ENCODE results near the gene OR10G2. TPM values are rescaled to one million over a fixed set of nuclear protein-coding genes. Genes with fewer than 3 reads are reported as not detected.
"Not testable (repeated sequence)": the region's sequence is repeated elsewhere in the genome, so short reads cannot be mapped to it uniquely, and the experiment has no call there.

The OR10G2 gene
- total RNA-seq, 1 donor from 2014 or later: not detected

- H3K4me1 ChIP-seq (ENCODE audit: control insufficient read depth in 3 of 3, insufficient read depth in 3 of 3, low read length in 3 of 3): no peaks in the 10 kb centered on the region
- H3K9me3 ChIP-seq (ENCODE audit: control insufficient read depth in 3 of 3, low read length in 3 of 3): no peaks in the 10 kb centered on the region
- no peak within 1 kb of the TSS for H3K9ac ChIP-seq (ENCODE audit: low read depth in 1 of 3, low read length in 3 of 3)
- H3K4me3 ChIP-seq (ENCODE audit: low read length in 3 of 3): no peak within 1 kb of the TSS
- H3K36me3 ChIP-seq (ENCODE audit: control insufficient read depth in 3 of 3, insufficient read depth in 3 of 3, low read length in 3 of 3): no peaks in the 10 kb centered on the region
- no peaks in the 10 kb centered on the region for H3K27me3 ChIP-seq (ENCODE audit: control insufficient read depth in 3 of 3, insufficient read depth in 3 of 3, low read length in 3 of 3)
- H3K27ac ChIP-seq (ENCODE audit: low read depth, low read length): no peak within 1 kb of the TSS
Measured at GRCh38 chr14:21653331-21653885, 18.7 kb upstream of the OR10G2 start, which contains the start of gene OR4E2. Gene OR4E2 (plus strand): TSS chr14:21653835. CDS start chr14:21665083, 11,248 bp downstream.

DNA sequence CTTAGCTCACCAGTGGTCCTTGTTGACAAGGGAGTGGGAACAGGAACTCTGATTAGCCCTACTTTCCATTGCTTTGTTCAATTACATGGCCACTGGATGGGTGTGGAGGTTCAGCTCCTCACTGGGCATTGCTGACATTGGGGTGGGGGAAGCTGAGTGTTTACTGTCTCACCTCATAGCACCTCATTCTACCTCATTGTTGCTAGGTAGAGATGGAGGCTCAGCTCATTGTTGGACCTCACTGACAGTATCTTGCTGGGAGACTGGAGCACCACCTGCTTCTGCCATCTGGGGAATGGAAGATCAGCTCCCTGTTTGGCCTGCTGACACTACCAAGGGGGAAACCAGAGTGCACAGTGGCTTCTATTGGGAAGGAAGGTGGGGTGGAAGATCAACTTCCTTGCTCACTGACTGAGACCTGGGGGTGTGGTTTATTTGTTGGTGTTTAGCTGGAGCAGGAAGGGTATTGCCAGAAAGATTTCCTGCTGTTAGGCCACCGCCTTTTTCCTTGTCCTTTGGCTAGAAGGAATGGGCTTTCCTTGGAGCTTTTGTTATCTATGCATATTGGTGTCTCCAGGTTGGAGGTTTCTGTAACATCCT is 17.6 kb upstream of the OR10G2 start:
- Histone ChIP-seq H3K9ac (ENCODE audit: low read depth in 1 of 3, low read length in 3 of 3) (no peak overlapping the region), H3K9me3 (ENCODE audit: control insufficient read depth in 3 of 3, low read length in 3 of 3) (no peaks in the 10 kb centered on the region), H3K4me3 (ENCODE audit: low read length in 3 of 3) (no peak overlapping the region), H3K4me1 (ENCODE audit: control insufficient read depth in 3 of 3, insufficient read depth in 3 of 3, low read length in 3 of 3) (no peaks in the 10 kb centered on the region), H3K36me3 (ENCODE audit: control insufficient read depth in 3 of 3, insufficient read depth in 3 of 3, low read length in 3 of 3) (no peaks in the 10 kb centered on the region), H3K27ac (ENCODE audit: low read depth, low read length) (no peak overlapping the region), H3K27me3 (ENCODE audit: control insufficient read depth in 3 of 3, insufficient read depth in 3 of 3, low read length in 3 of 3) (no peaks in the 10 kb centered on the region)

- Histone ChIP-seq H3K4me1 (ENCODE audit: control insufficient read depth in 3 of 3, insufficient read depth in 3 of 3, low read length in 3 of 3) (no peaks in the 10 kb centered on the region), H3K9ac (ENCODE audit: low read depth in 1 of 3, low read length in 3 of 3) (no peak overlapping the region), H3K27me3 (ENCODE audit: control insufficient read depth in 3 of 3, insufficient read depth in 3 of 3, low read length in 3 of 3) (no peaks in the 10 kb centered on the region), H3K4me3 (ENCODE audit: low read length in 3 of 3) (no peak overlapping the region), H3K36me3 (ENCODE audit: control insufficient read depth in 3 of 3, insufficient read depth in 3 of 3, low read length in 3 of 3) (no peaks in the 10 kb centered on the region), H3K27ac (ENCODE audit: low read depth, low read length) (no peak overlapping the region), H3K9me3 (ENCODE audit: control insufficient read depth in 3 of 3, low read length in 3 of 3) (no peaks in the 10 kb centered on the region)
Measured at GRCh38 chr14:21647380-21647779, 12.6 kb upstream of the OR10G2 start.

GRCh38 chr14:21643407-21643806 is 8.7 kb upstream of the OR10G2 start:
- no peaks in the 10 kb centered on the region for H3K9me3 ChIP-seq (ENCODE audit: control insufficient read depth in 3 of 3, low read length in 3 of 3)
- H3K27me3 ChIP-seq (ENCODE audit: control insufficient read depth in 3 of 3, insufficient read depth in 3 of 3, low read length in 3 of 3): no peaks in the 10 kb centered on the region
- no peak overlapping the region for H3K4me3 ChIP-seq (ENCODE audit: low read length in 3 of 3)
- H3K4me1 ChIP-seq (ENCODE audit: control insufficient read depth in 3 of 3, insufficient read depth in 3 of 3, low read length in 3 of 3): no peaks in the 10 kb centered on the region
- no peaks in the 10 kb centered on the region for H3K36me3 ChIP-seq (ENCODE audit: control insufficient read depth in 3 of 3, insufficient read depth in 3 of 3, low read length in 3 of 3)
- H3K9ac ChIP-seq (ENCODE audit: low read depth in 1 of 3, low read length in 3 of 3): no peak overlapping the region
- H3K27ac ChIP-seq (ENCODE audit: low read depth, low read length): no peak overlapping the region

- Histone ChIP-seq H3K36me3 (ENCODE audit: control insufficient read depth in 3 of 3, insufficient read depth in 3 of 3, low read length in 3 of 3) (no peaks in the 10 kb centered on the region), H3K27me3 (ENCODE audit: control insufficient read depth in 3 of 3, insufficient read depth in 3 of 3, low read length in 3 of 3) (no peaks in the 10 kb centered on the region), H3K4me1 (ENCODE audit: control insufficient read depth in 3 of 3, insufficient read depth in 3 of 3, low read length in 3 of 3) (no peaks in the 10 kb centered on the region), H3K9me3 (ENCODE audit: control insufficient read depth in 3 of 3, low read length in 3 of 3) (no peaks in the 10 kb centered on the region), H3K4me3 (ENCODE audit: low read length in 3 of 3) (no peak overlapping the region), H3K27ac (ENCODE audit: low read depth, low read length) (no peak overlapping the region), H3K9ac (ENCODE audit: low read depth in 1 of 3, low read length in 3 of 3) (no peak overlapping the region)
Measured at GRCh38 chr14:21642683-21643082, 7.9 kb upstream of the OR10G2 start.

- Histone ChIP-seq H3K27me3 (ENCODE audit: control insufficient read depth in 3 of 3, insufficient read depth in 3 of 3, low read length in 3 of 3) (no peaks in the 10 kb centered on the region), H3K36me3 (ENCODE audit: control insufficient read depth in 3 of 3, insufficient read depth in 3 of 3, low read length in 3 of 3) (no peaks in the 10 kb centered on the region), H3K4me1 (ENCODE audit: control insufficient read depth in 3 of 3, insufficient read depth in 3 of 3, low read length in 3 of 3) (no peaks in the 10 kb centered on the region), H3K27ac (ENCODE audit: low read depth, low read length) (no peak overlapping the region), H3K4me3 (ENCODE audit: low read length in 3 of 3) (no peak overlapping the region), H3K9ac (ENCODE audit: low read depth in 1 of 3, low read length in 3 of 3) (no peak overlapping the region), H3K9me3 (ENCODE audit: control insufficient read depth in 3 of 3, low read length in 3 of 3) (no peaks in the 10 kb centered on the region)
Measured at GRCh38 chr14:21631084-21631483, 3.7 kb downstream of the OR10G2 start.

DNA sequence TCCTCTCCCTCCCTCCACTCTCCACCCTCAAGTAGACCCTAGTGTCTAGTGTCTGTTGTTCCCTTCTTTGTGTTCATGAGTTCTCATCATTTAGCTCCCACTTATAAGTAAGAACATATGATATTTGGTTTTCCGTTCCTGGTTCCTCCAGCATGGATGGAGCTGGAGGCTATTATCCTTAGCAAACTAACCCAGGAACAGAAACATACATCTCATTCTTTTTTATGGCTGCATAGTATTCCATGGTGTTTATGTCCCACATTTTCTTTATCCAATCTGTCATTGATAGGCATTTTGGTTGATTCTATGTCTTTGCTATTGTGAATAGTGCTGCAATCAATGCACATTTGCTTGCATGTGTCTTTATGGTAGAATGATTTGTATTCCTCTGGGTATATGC is 4.2 kb downstream of the OR10G2 start:
- H3K9me3 ChIP-seq (ENCODE audit: control insufficient read depth in 3 of 3, low read length in 3 of 3); H3K36me3 ChIP-seq (ENCODE audit: control insufficient read depth in 3 of 3, insufficient read depth in 3 of 3, low read length in 3 of 3); H3K4me3 ChIP-seq (ENCODE audit: low read length in 3 of 3); H3K27ac ChIP-seq (ENCODE audit: low read depth, low read length); H3K9ac ChIP-seq (ENCODE audit: low read depth in 1 of 3, low read length in 3 of 3); H3K4me1 ChIP-seq (ENCODE audit: control insufficient read depth in 3 of 3, insufficient read depth in 3 of 3, low read length in 3 of 3); H3K27me3 ChIP-seq (ENCODE audit: control insufficient read depth in 3 of 3, insufficient read depth in 3 of 3, low read length in 3 of 3): not testable (repeated sequence)

DNA sequence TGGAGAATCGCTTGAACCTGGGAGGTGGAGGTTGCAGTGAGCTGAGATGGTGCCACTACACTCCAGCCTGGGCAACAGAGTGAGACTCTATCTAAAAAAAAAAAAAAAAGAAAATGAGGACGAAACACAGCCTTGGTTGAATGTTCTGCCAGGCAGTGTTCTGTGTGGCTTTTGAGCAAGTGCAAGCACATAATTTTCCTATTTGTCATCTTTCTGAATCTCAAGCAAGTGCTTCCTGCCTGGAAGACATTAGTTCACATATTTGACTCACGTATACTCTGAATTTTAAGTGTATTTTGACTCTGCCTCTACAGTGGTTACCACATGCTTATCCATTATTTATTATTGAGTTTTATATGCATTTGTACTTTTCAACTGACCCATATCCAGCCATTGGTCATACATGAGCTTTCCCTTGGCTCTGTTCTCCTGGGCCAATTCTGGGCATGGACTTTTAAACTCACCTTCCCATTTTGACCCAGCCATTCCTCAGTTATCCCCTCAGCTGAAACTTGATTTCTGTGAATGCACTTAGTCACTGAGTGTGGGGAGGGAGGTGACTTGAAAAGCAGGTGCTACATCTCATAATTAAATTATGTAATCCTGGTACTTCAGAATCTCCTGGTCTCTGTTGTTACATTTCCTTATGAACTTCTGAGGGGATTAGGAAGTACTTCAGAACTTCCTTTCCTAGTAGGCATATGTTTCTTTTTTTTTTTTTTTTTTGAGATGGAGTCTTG is 8.1 kb downstream of the OR10G2 start:
- H3K4me3 ChIP-seq (ENCODE audit: low read length in 3 of 3): no peak overlapping the region
- H3K4me1 ChIP-seq (ENCODE audit: control insufficient read depth in 3 of 3, insufficient read depth in 3 of 3, low read length in 3 of 3): no peaks in the 10 kb centered on the region
- H3K36me3 ChIP-seq (ENCODE audit: control insufficient read depth in 3 of 3, insufficient read depth in 3 of 3, low read length in 3 of 3): no peaks in the 10 kb centered on the region
- no peak overlapping the region for H3K9ac ChIP-seq (ENCODE audit: low read depth in 1 of 3, low read length in 3 of 3)
- H3K9me3 ChIP-seq (ENCODE audit: control insufficient read depth in 3 of 3, low read length in 3 of 3): no peaks in the 10 kb centered on the region
- no peaks in the 10 kb centered on the region for H3K27me3 ChIP-seq (ENCODE audit: control insufficient read depth in 3 of 3, insufficient read depth in 3 of 3, low read length in 3 of 3)
- H3K27ac ChIP-seq (ENCODE audit: low read depth, low read length): no peak overlapping the region

GRCh38 chr14:21617614-21618013 is 17.1 kb downstream of the OR10G2 start:
- H3K36me3 ChIP-seq (ENCODE audit: control insufficient read depth in 3 of 3, insufficient read depth in 3 of 3, low read length in 3 of 3): no peaks in the 10 kb centered on the region
- no peak overlapping the region for H3K27ac ChIP-seq (ENCODE audit: low read depth, low read length)
- H3K4me3 ChIP-seq (ENCODE audit: low read length in 3 of 3): no peak overlapping the region
- H3K27me3 ChIP-seq (ENCODE audit: control insufficient read depth in 3 of 3, insufficient read depth in 3 of 3, low read length in 3 of 3): no peaks in the 10 kb centered on the region
- no peaks in the 10 kb centered on the region for H3K9me3 ChIP-seq (ENCODE audit: control insufficient read depth in 3 of 3, low read length in 3 of 3)
- no peaks in the 10 kb centered on the region for H3K4me1 ChIP-seq (ENCODE audit: control insufficient read depth in 3 of 3, insufficient read depth in 3 of 3, low read length in 3 of 3)
- H3K9ac ChIP-seq (ENCODE audit: low read depth in 1 of 3, low read length in 3 of 3): no peak overlapping the region

- no peaks in the 10 kb centered on the region for H3K4me1 ChIP-seq (ENCODE audit: control insufficient read depth in 3 of 3, insufficient read depth in 3 of 3, low read length in 3 of 3)
- H3K27me3 ChIP-seq (ENCODE audit: control insufficient read depth in 3 of 3, insufficient read depth in 3 of 3, low read length in 3 of 3): no peaks in the 10 kb centered on the region
- no peak overlapping the region for H3K27ac ChIP-seq (ENCODE audit: low read depth, low read length)
- H3K4me3 ChIP-seq (ENCODE audit: low read length in 3 of 3): no peak overlapping the region
- no peak overlapping the region for H3K9ac ChIP-seq (ENCODE audit: low read depth in 1 of 3, low read length in 3 of 3)
- H3K36me3 ChIP-seq (ENCODE audit: control insufficient read depth in 3 of 3, insufficient read depth in 3 of 3, low read length in 3 of 3): no peaks in the 10 kb centered on the region
- no peaks in the 10 kb centered on the region for H3K9me3 ChIP-seq (ENCODE audit: control insufficient read depth in 3 of 3, low read length in 3 of 3)
Measured at GRCh38 chr14:21614240-21614639, 20.5 kb downstream of the OR10G2 start.

Data from skeletal muscle tissue (tissue), 4 donors.